ENCODE results near the gene ZNF280B. TPM values are rescaled to one million over a fixed set of nuclear protein-coding genes. Genes with fewer than 3 reads are reported as not detected.

ZNF280B gene
- total RNA-seq, 1 experiment from 2014 or later = 1.8 TPM

DNA sequence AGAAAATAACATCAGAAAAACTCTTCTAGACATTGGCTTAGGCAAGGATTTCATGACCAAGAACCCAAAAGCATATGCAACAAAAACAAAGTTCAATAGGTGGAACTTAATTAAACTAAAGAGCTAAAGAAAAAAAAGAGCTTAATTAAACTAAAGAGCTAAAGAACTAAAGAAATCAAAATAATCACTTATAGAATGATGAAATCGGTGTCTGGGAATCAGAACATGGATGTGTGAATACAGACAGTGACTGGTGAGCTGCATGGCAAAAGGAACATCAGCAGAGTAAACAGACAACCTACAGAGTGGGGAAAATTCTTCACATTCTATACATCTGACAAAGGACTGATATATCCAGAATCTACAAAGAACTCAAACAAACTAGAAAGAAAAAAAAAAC, 41.4 kb downstream of the ZNF280B start:
- ChIA-PET CTCF (no interaction called here), POLR2A (ENCODE audit: unreplicated experiment) (interaction anchor here (0.7 kb wide), 1 partner anchor 463 kb away, joined by 5 read pairs; no protein-coding TSS in a partner anchor)
- Histone ChIP-seq H4K20me1 (ENCODE audit: insufficient read depth) (no peaks in the 10 kb centered on the region), H3K9me3 (ENCODE audit: insufficient read depth, low read depth) (peaks cover 18% of the 10 kb centered on the region), H3K27me3 (ENCODE audit: insufficient read depth, low read depth) (peaks cover 29% of the 10 kb centered on the region; the same call in 1 of the 2 replicates), H3F3A (ENCODE audit: insufficient read depth, low read depth) (no peaks in the 10 kb centered on the region), H3K4me1 (replicated peaks; ENCODE audit: insufficient read depth) (no peaks in the 10 kb centered on the region), H3K4me3 (no peak overlapping the region), H3K27ac (no peak overlapping the region), H3K79me2 (ENCODE audit: low read depth) (no peaks in the 10 kb centered on the region), H3K9me2 (ENCODE audit: insufficient read depth) (no peaks in the 10 kb centered on the region), H3K4me2 (no peak overlapping the region), H2AFZ (no peak overlapping the region), H3K36me3 (ENCODE audit: low read depth) (no peaks in the 10 kb centered on the region)
- intact Hi-C loops (cut with micrococcal nuclease; ENCODE audit: unreplicated experiment) = no loop called here
- BruUV-seq (replicated peaks) = no TSS peak
- no peak for TF ChIP-seq EZH2 (IDR thresholded peaks at IDR 0.05; ENCODE audit: low read depth)
- TF ChIP-seq, protein P1, sequence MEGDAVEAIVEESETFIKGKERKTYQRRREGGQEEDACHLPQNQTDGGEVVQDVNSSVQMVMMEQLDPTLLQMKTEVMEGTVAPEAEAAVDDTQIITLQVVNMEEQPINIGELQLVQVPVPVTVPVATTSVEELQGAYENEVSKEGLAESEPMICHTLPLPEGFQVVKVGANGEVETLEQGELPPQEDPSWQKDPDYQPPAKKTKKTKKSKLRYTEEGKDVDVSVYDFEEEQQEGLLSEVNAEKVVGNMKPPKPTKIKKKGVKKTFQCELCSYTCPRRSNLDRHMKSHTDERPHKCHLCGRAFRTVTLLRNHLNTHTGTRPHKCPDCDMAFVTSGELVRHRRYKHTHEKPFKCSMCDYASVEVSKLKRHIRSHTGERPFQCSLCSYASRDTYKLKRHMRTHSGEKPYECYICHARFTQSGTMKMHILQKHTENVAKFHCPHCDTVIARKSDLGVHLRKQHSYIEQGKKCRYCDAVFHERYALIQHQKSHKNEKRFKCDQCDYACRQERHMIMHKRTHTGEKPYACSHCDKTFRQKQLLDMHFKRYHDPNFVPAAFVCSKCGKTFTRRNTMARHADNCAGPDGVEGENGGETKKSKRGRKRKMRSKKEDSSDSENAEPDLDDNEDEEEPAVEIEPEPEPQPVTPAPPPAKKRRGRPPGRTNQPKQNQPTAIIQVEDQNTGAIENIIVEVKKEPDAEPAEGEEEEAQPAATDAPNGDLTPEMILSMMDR (conservative IDR thresholded peaks at IDR 0.05) = no peak
- no peak for DNase-seq

DNA sequence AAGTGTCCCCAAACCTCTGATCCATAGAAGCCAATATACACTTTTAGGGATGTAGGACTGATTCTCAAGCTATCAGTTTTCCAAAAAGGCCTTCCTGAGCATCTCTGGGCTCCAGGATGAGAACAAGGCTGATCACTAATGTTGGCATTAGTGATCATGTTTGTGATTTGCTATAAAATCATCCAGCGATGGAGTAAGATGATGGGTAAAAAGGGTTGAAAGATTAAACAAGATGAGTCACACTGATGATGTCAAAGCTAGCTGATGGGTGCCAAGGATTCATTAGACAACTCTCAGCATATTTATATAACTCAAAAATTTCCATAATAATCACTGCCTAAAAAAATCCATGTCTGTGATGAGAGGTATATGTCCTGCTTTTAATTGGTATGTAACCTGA, 42.8 kb downstream of the ZNF280B start:
- no peak overlapping the region for H2AFZ ChIP-seq
- no peaks in the 10 kb centered on the region for H3K4me1 ChIP-seq (replicated peaks; ENCODE audit: insufficient read depth)
- no TSS peak for BruUV-seq (replicated peaks)
- H3K27me3 ChIP-seq (ENCODE audit: insufficient read depth, low read depth) = peaks cover 27% of the 10 kb centered on the region; the same call in 1 of the 2 replicates
- H3K9me2 ChIP-seq (ENCODE audit: insufficient read depth) = no peaks in the 10 kb centered on the region
- ChIA-PET CTCF (interaction anchor here (0.6 kb wide), 1 partner anchor 39 kb away, joined by 4 read pairs; no protein-coding TSS in a partner anchor), POLR2A (ENCODE audit: unreplicated experiment) (no interaction called here)
- H3K4me2 ChIP-seq = no peak overlapping the region
- H3K9me3 ChIP-seq (ENCODE audit: insufficient read depth, low read depth) = peaks cover 18% of the 10 kb centered on the region
- H3K27ac ChIP-seq = no peak overlapping the region
- no peaks in the 10 kb centered on the region for H3K79me2 ChIP-seq (ENCODE audit: low read depth)
- H3K4me3 ChIP-seq = no peak overlapping the region
- no peak for TF ChIP-seq EZH2 (IDR thresholded peaks at IDR 0.05; ENCODE audit: low read depth)
- TF ChIP-seq, protein P1 (conservative IDR thresholded peaks at IDR 0.05) = no peak
- no peaks in the 10 kb centered on the region for H4K20me1 ChIP-seq (ENCODE audit: insufficient read depth)
- no peaks in the 10 kb centered on the region for H3F3A ChIP-seq (ENCODE audit: insufficient read depth, low read depth)
- DNase-seq = no peak
- no peaks in the 10 kb centered on the region for H3K36me3 ChIP-seq (ENCODE audit: low read depth)
- intact Hi-C loops (cut with micrococcal nuclease; ENCODE audit: unreplicated experiment) = no loop called here

DNA sequence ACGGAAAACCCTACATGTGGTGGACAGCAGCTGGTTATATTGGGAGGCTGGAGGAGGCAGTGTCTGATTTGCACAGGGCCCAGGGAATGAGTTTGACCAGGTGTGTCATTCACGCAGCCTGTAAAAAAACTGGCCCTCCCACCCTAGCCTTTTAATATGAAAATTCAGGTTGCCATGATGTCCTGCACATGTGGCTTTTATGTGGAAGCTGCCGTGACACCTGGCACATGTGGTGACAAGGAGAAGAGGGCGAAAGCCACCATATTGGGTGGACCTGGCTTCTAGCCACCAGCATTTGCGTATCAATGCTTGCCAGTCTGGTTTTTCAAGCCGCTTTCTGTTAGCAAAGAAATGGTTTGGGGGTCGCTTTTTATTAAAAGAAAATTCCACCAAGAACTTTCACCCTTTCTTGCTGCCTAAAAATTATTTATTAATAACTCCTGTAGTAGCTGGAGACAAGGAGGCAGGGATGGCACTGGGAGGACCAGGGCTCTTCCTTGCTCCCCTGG, 43.4 kb downstream of the ZNF280B start:
- H3K4me1 ChIP-seq (replicated peaks; ENCODE audit: insufficient read depth) = no peaks in the 10 kb centered on the region
- H3K27me3 ChIP-seq (ENCODE audit: insufficient read depth, low read depth) = peaks cover 27% of the 10 kb centered on the region; the same call in 1 of the 2 replicates
- H3F3A ChIP-seq (ENCODE audit: insufficient read depth, low read depth) = no peaks in the 10 kb centered on the region
- H3K36me3 ChIP-seq (ENCODE audit: low read depth) = no peaks in the 10 kb centered on the region
- ChIA-PET CTCF (interaction anchor here (0.6 kb wide), 1 partner anchor 38 kb away, joined by 4 read pairs; no protein-coding TSS in a partner anchor), POLR2A (ENCODE audit: unreplicated experiment) (no interaction called here)
- H3K4me3 ChIP-seq = no peak overlapping the region
- H3K9me3 ChIP-seq (ENCODE audit: insufficient read depth, low read depth) = peaks cover 18% of the 10 kb centered on the region
- no TSS peak for BruUV-seq (replicated peaks)
- no peak for DNase-seq
- no peaks in the 10 kb centered on the region for H3K79me2 ChIP-seq (ENCODE audit: low read depth)
- H3K27ac ChIP-seq = no peak overlapping the region
- TF ChIP-seq, protein P1 (conservative IDR thresholded peaks at IDR 0.05) = no peak
- TF ChIP-seq EZH2 (IDR thresholded peaks at IDR 0.05; ENCODE audit: low read depth) = no peak
- H4K20me1 ChIP-seq (ENCODE audit: insufficient read depth) = no peaks in the 10 kb centered on the region
- no peaks in the 10 kb centered on the region for H3K9me2 ChIP-seq (ENCODE audit: insufficient read depth)
- H3K4me2 ChIP-seq = no peak overlapping the region
- H2AFZ ChIP-seq = no peak overlapping the region
- intact Hi-C loops (cut with micrococcal nuclease; ENCODE audit: unreplicated experiment) = no loop called here
